Measurements from ENCODE around the gene MAP3K21.

- no peak for TF ChIP-seq ZNF121 (tag by site-specific recombination; IDR thresholded peaks at IDR 0.05)
- no peak for TF ChIP-seq ZNF670 (tag by site-specific recombination; IDR thresholded peaks at IDR 0.05; ENCODE audit: low read depth)
Measured at GRCh38 chr1:233360525-233361102, 33.1 kb downstream of the MAP3K21 start.

All from HEK293 (cell line).